Measurements from ENCODE around the gene AREL1. TPM values are rescaled to one million over a fixed set of nuclear protein-coding genes. Genes with fewer than 3 reads are reported as not detected.

AREL1 gene
- polyA plus RNA-seq, 1 donor (not counting 4 experiments of a cell fraction or from before 2014, with no cell fraction given), result 31.2 TPM

- Histone ChIP-seq H3K79me2 (ENCODE audit: control insufficient read depth, insufficient read depth, low read length) (no peaks in the 10 kb centered on the region), H3K9me3 (ENCODE audit: control insufficient read depth, low read depth, low read length) (no peaks in the 10 kb centered on the region), H3K27me3 (ENCODE audit: control insufficient read depth, extremely low read depth, insufficient read depth, low read length) (no peaks in the 10 kb centered on the region), H3K4me2 (ENCODE audit: control insufficient read depth, extremely low read depth, insufficient read depth, low read depth, low read length) (no peak overlapping the region), H3K36me3 (ENCODE audit: control insufficient read depth in 2 of 2, extremely low read depth in 1 of 2, insufficient read depth in 2 of 2, low read length in 2 of 2) (no peaks in the 10 kb centered on the region), H3K9me1 (ENCODE audit: control insufficient read depth, extremely low read depth, insufficient read depth, low read length) (no peaks in the 10 kb centered on the region), H3K27ac (ENCODE audit: control insufficient read depth, insufficient read depth, low read length) (no peak overlapping the region), H3K4me1 (ENCODE audit: control insufficient read depth, extremely low read depth, insufficient read depth, low read length) (peaks cover 15% of the 10 kb centered on the region), H2AFZ (ENCODE audit: control insufficient read depth, low read length) (no peak overlapping the region), H3K4me3 (ENCODE audit: control insufficient read depth in 2 of 3, extremely low read depth in 1 of 3, insufficient read depth in 2 of 3, low read depth in 1 of 3, low read length in 3 of 3) (no peak overlapping the region), H4K20me1 (ENCODE audit: control insufficient read depth, extremely low read depth, insufficient read depth, low read length) (no peaks in the 10 kb centered on the region), H3K9ac (ENCODE audit: control insufficient read depth, extremely low read depth, insufficient read depth, low read length) (no peak overlapping the region)
- no peak for TF ChIP-seq CTCF (optimal IDR thresholded peaks at IDR 0.05 in 1 of 3, IDR thresholded peaks at IDR 0.05 in 1 of 3, conservative IDR thresholded peaks at IDR 0.05 in 1 of 3; ENCODE audit: extremely low read depth in 1 of 3, insufficient read depth in 2 of 3, low read length in 3 of 3)
- TF ChIP-seq EZH2 (IDR thresholded peaks at IDR 0.05; ENCODE audit: low read length), result no peak
- dilution Hi-C loops (cut with MboI; ENCODE audit: extremely low pct_ligation_motif_present, low sequenced_read_pairs), result no loop called here
- DNase-seq (ENCODE audit: low read depth, low spot score) (no peak), FAIRE-seq (no peak)
These were observed 78.4 kb downstream of the AREL1 start for GRCh38 chr14:74634481-74634880.

GRCh38 chr14:74630881-74631690 lies 81.8 kb downstream of the AREL1 start:
- dilution Hi-C loops (cut with MboI; ENCODE audit: extremely low pct_ligation_motif_present, low sequenced_read_pairs), result no loop called here
- H3K9me1 ChIP-seq (ENCODE audit: control insufficient read depth, extremely low read depth, insufficient read depth, low read length), result no peaks in the 10 kb centered on the region
- no peak overlapping the region for H2AFZ ChIP-seq (ENCODE audit: control insufficient read depth, low read length)
- FAIRE-seq (no peak), DNase-seq (ENCODE audit: low read depth, low spot score) (no peak)
- no peak overlapping the region for H3K4me2 ChIP-seq (ENCODE audit: control insufficient read depth, extremely low read depth, insufficient read depth, low read depth, low read length)
- peaks cover 4% of the 10 kb centered on the region for H3K4me1 ChIP-seq (ENCODE audit: control insufficient read depth, extremely low read depth, insufficient read depth, low read length)
- H3K27ac ChIP-seq (ENCODE audit: control insufficient read depth, insufficient read depth, low read length), result no peak overlapping the region
- H3K4me3 ChIP-seq (ENCODE audit: control insufficient read depth in 2 of 3, extremely low read depth in 1 of 3, insufficient read depth in 2 of 3, low read depth in 1 of 3, low read length in 3 of 3), result no peak overlapping the region
- H3K9ac ChIP-seq (ENCODE audit: control insufficient read depth, extremely low read depth, insufficient read depth, low read length), result no peak overlapping the region
- H3K36me3 ChIP-seq (ENCODE audit: control insufficient read depth in 2 of 2, extremely low read depth in 1 of 2, insufficient read depth in 2 of 2, low read length in 2 of 2), result no peaks in the 10 kb centered on the region
- no peaks in the 10 kb centered on the region for H3K9me3 ChIP-seq (ENCODE audit: control insufficient read depth, low read depth, low read length)
- no peak for TF ChIP-seq EZH2 (IDR thresholded peaks at IDR 0.05; ENCODE audit: low read length)
- TF ChIP-seq CTCF (optimal IDR thresholded peaks at IDR 0.05 in 1 of 3, IDR thresholded peaks at IDR 0.05 in 1 of 3, conservative IDR thresholded peaks at IDR 0.05 in 1 of 3; ENCODE audit: extremely low read depth in 1 of 3, insufficient read depth in 2 of 3, low read length in 3 of 3), result no peak
- H3K79me2 ChIP-seq (ENCODE audit: control insufficient read depth, insufficient read depth, low read length), result no peaks in the 10 kb centered on the region
- H3K27me3 ChIP-seq (ENCODE audit: control insufficient read depth, extremely low read depth, insufficient read depth, low read length), result no peaks in the 10 kb centered on the region
- H4K20me1 ChIP-seq (ENCODE audit: control insufficient read depth, extremely low read depth, insufficient read depth, low read length), result no peaks in the 10 kb centered on the region

Measured in keratinocyte (primary cell).